ENCODE measurements around the gene SPATS2L.

Gene SPATS2L

GRCh38 chr2:200306196-200306930 is at the start of gene SPATS2L:
Gene SPATS2L (plus strand): TSS chr2:200306693. CDS start chr2:200389245, 82,552 bp downstream.
- DNase-seq: peak; percentile 6 to 47 (median 8)

GRCh38 chr2:200257570-200257969 is 48.9 kb upstream of the SPATS2L start:
- DNase-seq: no peak

GRCh38 chr2:200258081-200258480 is 48.4 kb upstream of the SPATS2L start:
- no peak for DNase-seq

- DNase-seq: no peak
Observed at GRCh38 chr2:200258881-200259576, 47.5 kb upstream of the SPATS2L start.

- no peak for DNase-seq
Observed at GRCh38 chr2:200259577-200259957, 46.9 kb upstream of the SPATS2L start.

- no peak for DNase-seq
Observed at GRCh38 chr2:200262047-200262446, 44.4 kb upstream of the SPATS2L start.

GRCh38 chr2:200263279-200263678 is 43.2 kb upstream of the SPATS2L start:
- no peak for DNase-seq

- DNase-seq: no peak
Observed at GRCh38 chr2:200264631-200265030, 41.9 kb upstream of the SPATS2L start.

- no peak for DNase-seq
Observed at GRCh38 chr2:200266406-200266805, 40.1 kb upstream of the SPATS2L start.

- DNase-seq: no peak
Observed at GRCh38 chr2:200267350-200267749, 39.1 kb upstream of the SPATS2L start.

- DNase-seq: no peak
Observed at GRCh38 chr2:200270732-200271131, 35.8 kb upstream of the SPATS2L start.

GRCh38 chr2:200272320-200272719 is 34.2 kb upstream of the SPATS2L start:
- no peak for DNase-seq

GRCh38 chr2:200274116-200275075 is 32.1 kb upstream of the SPATS2L start:
- DNase-seq: no peak

GRCh38 chr2:200275295-200276013 is 31.0 kb upstream of the SPATS2L start:
- DNase-seq: no peak

GRCh38 chr2:200276472-200276871 is 30.0 kb upstream of the SPATS2L start:
- DNase-seq: no peak

GRCh38 chr2:200278694-200279316 is 27.7 kb upstream of the SPATS2L start:
- no peak for DNase-seq

- DNase-seq: no peak
Observed at GRCh38 chr2:200279857-200280256, 26.6 kb upstream of the SPATS2L start.

GRCh38 chr2:200286578-200286977 is 19.9 kb upstream of the SPATS2L start:
- DNase-seq: no peak

GRCh38 chr2:200288670-200289429 is 17.6 kb upstream of the SPATS2L start:
- no peak for DNase-seq

- no peak for DNase-seq
Observed at GRCh38 chr2:200296118-200296517, 10.4 kb upstream of the SPATS2L start.

GRCh38 chr2:200297100-200297499 is 9.4 kb upstream of the SPATS2L start:
- no peak for DNase-seq

Data from activated naive CD4-positive, alpha-beta T cell (primary cell).